Measurements from ENCODE around the gene MGST2.

MGST2 gene

GRCh38 chr4:139666735-139667281 is 1.2 kb downstream of the MGST2 start:
- DNase-seq (ENCODE audit: low read depth in 1 of 2, low spot score in 1 of 2) = peak; percentile 15 to 85
- in situ Hi-C loops (cut with HindIII; ENCODE audit: low pct_unique_long_range_greater_than_20kb, low sequenced_read_pairs) = no loop called here
- no peak for TF ChIP-seq JUND (IDR thresholded peaks at IDR 0.05; ENCODE audit: low read depth)

- no peak for DNase-seq (ENCODE audit: low read depth in 1 of 2, low spot score in 1 of 2)
- in situ Hi-C loops (cut with HindIII; ENCODE audit: low pct_unique_long_range_greater_than_20kb, low sequenced_read_pairs) = no loop called here
- no peak for TF ChIP-seq JUND (IDR thresholded peaks at IDR 0.05; ENCODE audit: low read depth)
Observed at GRCh38 chr4:139668036-139668435, 2.4 kb downstream of the MGST2 start.

GRCh38 chr4:139668658-139669201 is 3.1 kb downstream of the MGST2 start:
- no peak for DNase-seq (ENCODE audit: low read depth in 1 of 2, low spot score in 1 of 2)
- in situ Hi-C loops (cut with HindIII; ENCODE audit: low pct_unique_long_range_greater_than_20kb, low sequenced_read_pairs) = no loop called here
- no peak for TF ChIP-seq JUND (IDR thresholded peaks at IDR 0.05; ENCODE audit: low read depth)

GRCh38 chr4:139669335-139669734 is 3.7 kb downstream of the MGST2 start:
- in situ Hi-C loops (cut with HindIII; ENCODE audit: low pct_unique_long_range_greater_than_20kb, low sequenced_read_pairs) = no loop called here
- TF ChIP-seq JUND (IDR thresholded peaks at IDR 0.05; ENCODE audit: low read depth) = no peak

GRCh38 chr4:139669890-139670289 is 4.3 kb downstream of the MGST2 start:
- TF ChIP-seq JUND (IDR thresholded peaks at IDR 0.05; ENCODE audit: low read depth) = no peak
- in situ Hi-C loops (cut with HindIII; ENCODE audit: low pct_unique_long_range_greater_than_20kb, low sequenced_read_pairs) = no loop called here
- no peak for DNase-seq (ENCODE audit: low read depth in 1 of 2, low spot score in 1 of 2)

More at GRCh38 chr4:139669335-139669734, 3.7 kb downstream of the MGST2 start:
- DNase-seq (ENCODE audit: low read depth in 1 of 2, low spot score in 1 of 2) = no peak

- DNase-seq (ENCODE audit: low read depth in 1 of 2, low spot score in 1 of 2) = no peak
- in situ Hi-C loops (cut with HindIII; ENCODE audit: low pct_unique_long_range_greater_than_20kb, low sequenced_read_pairs) = no loop called here
- TF ChIP-seq JUND (IDR thresholded peaks at IDR 0.05; ENCODE audit: low read depth) = no peak
Observed at GRCh38 chr4:139670775-139671174, 5.2 kb downstream of the MGST2 start.

- in situ Hi-C loops (cut with HindIII; ENCODE audit: low pct_unique_long_range_greater_than_20kb, low sequenced_read_pairs) = no loop called here
- no peak for DNase-seq (ENCODE audit: low read depth in 1 of 2, low spot score in 1 of 2)
- TF ChIP-seq JUND (IDR thresholded peaks at IDR 0.05; ENCODE audit: low read depth) = no peak
Observed at GRCh38 chr4:139672215-139672614, 6.6 kb downstream of the MGST2 start.

- in situ Hi-C loops (cut with HindIII; ENCODE audit: low pct_unique_long_range_greater_than_20kb, low sequenced_read_pairs) = no loop called here
- DNase-seq (ENCODE audit: low read depth in 1 of 2, low spot score in 1 of 2) = no peak
- no peak for TF ChIP-seq JUND (IDR thresholded peaks at IDR 0.05; ENCODE audit: low read depth)
Observed at GRCh38 chr4:139672732-139673131, 7.1 kb downstream of the MGST2 start.

GRCh38 chr4:139674875-139675550 is 9.4 kb downstream of the MGST2 start:
- in situ Hi-C loops (cut with HindIII; ENCODE audit: low pct_unique_long_range_greater_than_20kb, low sequenced_read_pairs) = no loop called here

GRCh38 chr4:139675651-139676050 is 10.0 kb downstream of the MGST2 start:
- DNase-seq (ENCODE audit: low read depth in 1 of 2, low spot score in 1 of 2) = no peak
- in situ Hi-C loops (cut with HindIII; ENCODE audit: low pct_unique_long_range_greater_than_20kb, low sequenced_read_pairs) = no loop called here

More at GRCh38 chr4:139674875-139675550, 9.4 kb downstream of the MGST2 start:
- DNase-seq (ENCODE audit: low read depth in 1 of 2, low spot score in 1 of 2) = no peak
- no peak for TF ChIP-seq JUND (IDR thresholded peaks at IDR 0.05; ENCODE audit: low read depth)

GRCh38 chr4:139676365-139676764 is 10.7 kb downstream of the MGST2 start:
- in situ Hi-C loops (cut with HindIII; ENCODE audit: low pct_unique_long_range_greater_than_20kb, low sequenced_read_pairs) = no loop called here
- no peak for DNase-seq (ENCODE audit: low read depth in 1 of 2, low spot score in 1 of 2)
- no peak for TF ChIP-seq JUND (IDR thresholded peaks at IDR 0.05; ENCODE audit: low read depth)

More at GRCh38 chr4:139675651-139676050, 10.0 kb downstream of the MGST2 start:
- TF ChIP-seq JUND (IDR thresholded peaks at IDR 0.05; ENCODE audit: low read depth) = no peak

GRCh38 chr4:139676913-139677585 is 11.4 kb downstream of the MGST2 start:
- no peak for TF ChIP-seq JUND (IDR thresholded peaks at IDR 0.05; ENCODE audit: low read depth)
- in situ Hi-C loops (cut with HindIII; ENCODE audit: low pct_unique_long_range_greater_than_20kb, low sequenced_read_pairs) = no loop called here
- DNase-seq (ENCODE audit: low read depth in 1 of 2, low spot score in 1 of 2) = peak in 1 of 2 experiments; percentile 75

GRCh38 chr4:139682309-139682708 is 16.7 kb downstream of the MGST2 start:
- no peak for TF ChIP-seq JUND (IDR thresholded peaks at IDR 0.05; ENCODE audit: low read depth)
- in situ Hi-C loops (cut with HindIII; ENCODE audit: low pct_unique_long_range_greater_than_20kb, low sequenced_read_pairs) = no loop called here
- no peak for DNase-seq (ENCODE audit: low read depth in 1 of 2, low spot score in 1 of 2)
